Activated naive CD8-positive, alpha-beta T cell treated with anti-CD3 and anti-CD28 coated beads, Interleukin-2, amount 10 ng/mL, durations not matched to agents 7 days and 5 days (primary cell): ENCODE measurements around the gene GALNT12. TPM values are rescaled to one million over a fixed set of nuclear protein-coding genes. Genes with fewer than 3 reads are reported as not detected.

Experiments
- ATAC-seq: fragments of 150-1000 bp; cut with Tn5 transposase; one replicate; pipeline ENCODE4 v1.10.0; 2021; ENCODE audit warnings: low read depth, moderate library complexity
- POLR2A ChIA-PET: fragments of 350-600 bp; sonication (Branson Sonifier 250); formaldehyde crosslinking; loops from one replicate; lab custom pipeline; 2021; ENCODE audit warnings: antibody characterized with exemption; lab: Charles Lee
- DNase-seq: peaks from one replicate; pipeline ENCODE4 v3.0.0; 2021
- H3K27ac Mint-ChIP-seq: one replicate; pipeline ENCODE4 v1.8.0; 2022; ENCODE audit warnings: mild to moderate bottlenecking, mixed read lengths
- H3K27me3 Mint-ChIP-seq: one replicate; pipeline ENCODE4 v1.8.0; 2022; ENCODE audit warnings: mild to moderate bottlenecking, moderate library complexity, mixed read lengths
- H3K36me3 Mint-ChIP-seq: one replicate; pipeline ENCODE4 v1.8.0; 2021; ENCODE audit warnings: mild to moderate bottlenecking, mixed read lengths
- H3K4me1 Mint-ChIP-seq: one replicate; pipeline ENCODE4 v1.8.0; 2021; ENCODE audit warnings: mixed read lengths
- H3K4me3 Mint-ChIP-seq: one replicate; pipeline ENCODE4 v1.8.0; 2022; ENCODE audit warnings: mild to moderate bottlenecking, moderate library complexity, mixed read lengths
- H3K9me3 Mint-ChIP-seq: one replicate; pipeline ENCODE4 v1.8.0; 2021; ENCODE audit warnings: mixed read lengths
- total RNA-seq, 2 experiments: library from RNA; stranded (reverse); gene quantifications; one replicate each; pipeline ENCODE4 v1.2.3, GENCODE V29; 2021

GALNT12 gene
- total RNA-seq, 2 experiments from 2014 or later = 12.2 to 12.6 TPM

DNA sequence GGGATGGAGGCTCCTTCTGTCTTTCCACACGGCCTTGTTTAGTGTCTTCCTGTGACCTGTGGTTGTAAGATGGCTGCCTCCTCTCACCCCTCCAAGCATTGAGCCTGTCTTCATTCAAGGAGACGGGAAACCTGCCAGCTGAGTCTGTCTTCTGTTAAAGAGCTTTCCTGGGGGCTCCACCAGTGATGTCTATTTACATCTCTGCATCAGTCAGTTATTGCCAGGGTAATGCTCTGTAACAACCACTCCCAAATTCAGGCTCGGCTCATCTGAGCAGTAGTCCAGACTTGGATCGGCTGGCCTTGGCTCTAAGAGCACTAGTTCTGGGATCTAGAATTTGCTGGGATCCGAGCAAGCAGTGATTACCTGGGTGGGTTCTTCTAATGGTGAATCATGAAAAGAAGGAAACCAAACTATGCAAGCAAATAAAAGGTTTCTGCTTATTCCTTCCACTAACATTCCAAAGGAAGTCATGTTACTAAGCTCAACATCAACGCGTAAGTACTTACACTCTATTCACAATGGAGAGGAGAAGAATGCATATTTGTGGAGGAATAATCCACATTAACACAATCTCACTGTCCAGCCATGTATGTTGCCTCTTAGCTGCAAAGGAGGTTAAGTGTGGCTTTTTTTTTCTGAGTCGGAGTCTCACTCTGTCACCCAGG is 61.7 kb downstream of the GALNT12 start:
- Mint-ChIP-seq H3K27ac (no peak overlapping the region), H3K9me3 (no peaks in the 10 kb centered on the region), H3K4me1 (peaks cover 12% of the 10 kb centered on the region), H3K27me3 (peaks cover 21% of the 10 kb centered on the region), H3K4me3 (no peak overlapping the region), H3K36me3 (no peaks in the 10 kb centered on the region)
- ATAC-seq = no peak
- POLR2A ChIA-PET = no interaction called here
- DNase-seq = no peak

DNA sequence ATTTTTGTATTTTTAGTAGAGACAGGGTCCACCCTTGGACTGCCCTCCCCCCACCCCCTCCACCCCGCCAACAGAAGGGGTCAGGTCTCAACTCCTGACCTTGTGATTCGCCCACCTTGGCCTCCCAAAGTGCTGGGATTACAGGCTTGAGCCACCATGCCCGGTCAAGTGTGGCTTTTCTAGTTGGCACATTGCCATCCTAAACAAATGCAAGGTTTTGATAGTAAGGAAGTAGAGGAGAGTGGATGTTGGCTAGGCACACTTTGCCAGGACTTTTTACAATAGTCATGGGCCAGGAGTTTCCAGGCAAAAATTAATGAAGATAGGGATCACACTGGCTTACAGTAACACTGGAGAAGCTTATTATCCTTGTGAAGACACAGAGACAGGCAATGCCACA is 62.4 kb downstream of the GALNT12 start:
- Mint-ChIP-seq H3K9me3 (no peaks in the 10 kb centered on the region), H3K4me1 (peaks cover 12% of the 10 kb centered on the region), H3K27ac (no peak overlapping the region), H3K4me3 (no peak overlapping the region), H3K27me3 (peaks cover 19% of the 10 kb centered on the region), H3K36me3 (no peaks in the 10 kb centered on the region)
- DNase-seq (no peak), ATAC-seq (no peak)
- POLR2A ChIA-PET = no interaction called here

DNA sequence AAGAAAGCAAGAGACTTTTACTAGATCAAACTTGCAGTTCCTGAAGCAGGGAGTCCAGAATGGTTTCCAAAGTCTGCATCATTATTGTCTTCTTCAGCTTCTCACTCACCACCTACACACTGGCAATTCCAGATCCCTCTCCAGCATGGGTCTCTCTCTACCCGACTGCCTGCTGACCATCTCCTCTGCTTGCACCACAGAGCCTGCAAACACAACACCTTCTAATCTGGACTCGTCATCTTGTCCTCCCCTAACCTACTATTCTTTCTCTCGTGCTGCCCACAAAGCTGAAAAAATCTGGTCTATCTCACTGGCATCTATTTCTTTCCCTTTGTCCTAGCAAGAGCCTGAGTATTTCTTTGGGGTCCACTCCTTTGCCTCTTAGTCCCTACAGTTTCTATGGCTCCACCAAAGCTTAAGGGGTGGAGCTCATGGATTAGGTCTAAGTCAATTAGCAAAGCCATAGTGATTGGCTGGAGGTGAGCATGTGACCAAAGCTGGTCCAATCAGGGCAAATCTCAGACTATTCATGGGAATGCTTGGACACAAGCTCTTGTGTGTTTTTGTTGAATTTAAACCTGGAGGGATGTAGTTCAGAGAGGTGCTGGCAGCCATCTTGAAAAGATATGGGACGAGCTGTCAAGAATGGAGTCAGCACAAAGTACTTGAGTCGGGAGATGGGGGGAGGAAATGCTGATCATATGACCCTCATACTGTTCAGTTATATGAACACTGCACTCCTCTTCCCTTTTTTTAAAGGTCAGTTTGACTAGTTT is 63.5 kb downstream of the GALNT12 start:
- H3K36me3 Mint-ChIP-seq = no peaks in the 10 kb centered on the region
- DNase-seq = no peak
- H3K4me3 Mint-ChIP-seq = no peak overlapping the region
- H3K9me3 Mint-ChIP-seq = no peaks in the 10 kb centered on the region
- H3K4me1 Mint-ChIP-seq = peaks cover 12% of the 10 kb centered on the region
- H3K27me3 Mint-ChIP-seq = peaks cover 12% of the 10 kb centered on the region
- POLR2A ChIA-PET = no interaction called here
- ATAC-seq = no peak
- no peak overlapping the region for H3K27ac Mint-ChIP-seq

DNA sequence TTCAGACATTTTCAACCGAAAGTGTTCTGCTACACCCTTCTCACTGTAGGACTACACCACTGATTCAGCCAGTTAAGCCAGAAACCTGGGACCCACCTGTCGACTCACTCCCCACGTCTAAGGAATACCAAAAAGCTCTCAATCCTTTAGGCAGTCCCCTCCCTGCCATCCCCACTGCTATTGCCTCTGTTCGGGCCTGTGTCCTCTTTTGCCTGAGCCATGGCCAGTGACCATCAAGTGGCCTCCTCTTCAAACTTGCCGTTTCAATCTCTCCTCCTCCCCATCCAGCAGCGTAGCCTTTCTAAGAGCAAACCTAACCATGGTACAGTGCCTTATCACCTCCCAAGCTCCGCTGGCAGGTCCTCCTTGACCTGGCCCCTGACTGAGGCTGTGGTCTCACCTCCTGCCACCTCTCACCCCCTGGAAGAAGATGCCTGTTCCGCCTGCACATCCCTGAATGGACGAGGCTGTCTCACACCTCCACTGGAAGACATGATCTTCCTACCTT is 64.1 kb downstream of the GALNT12 start:
- Mint-ChIP-seq H3K4me1 (peaks cover 12% of the 10 kb centered on the region), H3K27ac (no peak overlapping the region), H3K27me3 (peaks cover 11% of the 10 kb centered on the region), H3K36me3 (no peaks in the 10 kb centered on the region), H3K4me3 (no peak overlapping the region), H3K9me3 (no peaks in the 10 kb centered on the region)
- ATAC-seq = no peak
- no peak for DNase-seq
- POLR2A ChIA-PET = no interaction called here

DNA sequence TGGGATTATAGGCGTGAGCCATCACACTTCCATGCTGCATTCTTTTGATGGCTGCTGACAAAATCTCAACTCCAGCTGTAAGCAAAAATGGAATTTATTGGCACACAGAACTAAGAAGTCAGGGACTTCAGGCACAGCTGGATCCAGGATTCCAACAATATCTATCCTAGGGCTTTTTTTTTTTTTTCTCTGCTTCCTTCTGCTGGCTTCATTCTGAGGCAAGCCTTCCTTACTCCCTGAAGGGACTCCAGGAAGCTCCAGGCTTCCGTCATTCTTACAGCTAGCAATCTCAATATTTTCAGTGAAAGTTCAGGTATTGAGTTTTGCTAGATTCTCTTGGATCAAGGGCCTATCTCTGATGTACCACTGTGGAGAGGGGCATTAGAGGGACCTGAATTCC is 66.1 kb downstream of the GALNT12 start:
- Mint-ChIP-seq H3K4me3 (no peak overlapping the region), H3K9me3 (no peaks in the 10 kb centered on the region), H3K36me3 (no peaks in the 10 kb centered on the region), H3K4me1 (no peaks in the 10 kb centered on the region), H3K27me3 (peaks cover 7% of the 10 kb centered on the region), H3K27ac (no peak overlapping the region)
- POLR2A ChIA-PET = no interaction called here
- no peak for DNase-seq
- ATAC-seq = no peak

DNA sequence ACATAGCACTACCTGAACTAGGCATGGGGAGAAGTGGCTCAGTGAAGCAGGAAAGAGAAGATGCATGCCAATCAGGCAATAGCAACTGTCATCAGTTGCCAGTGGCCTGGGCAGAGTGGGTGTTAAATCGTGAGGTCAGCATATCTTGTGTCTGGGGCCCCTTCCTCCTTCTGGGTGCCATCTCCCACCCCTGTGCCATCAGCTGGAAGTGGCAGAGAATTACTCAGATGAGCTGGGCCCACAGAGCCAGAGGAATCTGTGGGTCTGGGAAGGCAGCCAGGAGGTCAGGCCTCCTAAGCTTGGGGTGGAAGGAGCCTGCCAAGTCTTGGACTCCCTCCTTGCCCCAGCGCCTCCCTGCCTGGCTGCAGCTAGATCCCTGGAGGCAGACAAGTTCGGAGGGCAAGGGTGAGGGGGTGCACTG is 66.5 kb downstream of the GALNT12 start:
- POLR2A ChIA-PET = no interaction called here
- H3K27ac Mint-ChIP-seq = no peak overlapping the region
- ATAC-seq (no peak), DNase-seq (no peak)
- H3K4me1 Mint-ChIP-seq = no peaks in the 10 kb centered on the region
- H3K36me3 Mint-ChIP-seq = no peaks in the 10 kb centered on the region
- no peaks in the 10 kb centered on the region for H3K9me3 Mint-ChIP-seq
- peaks cover 7% of the 10 kb centered on the region for H3K27me3 Mint-ChIP-seq
- no peak overlapping the region for H3K4me3 Mint-ChIP-seq

DNA sequence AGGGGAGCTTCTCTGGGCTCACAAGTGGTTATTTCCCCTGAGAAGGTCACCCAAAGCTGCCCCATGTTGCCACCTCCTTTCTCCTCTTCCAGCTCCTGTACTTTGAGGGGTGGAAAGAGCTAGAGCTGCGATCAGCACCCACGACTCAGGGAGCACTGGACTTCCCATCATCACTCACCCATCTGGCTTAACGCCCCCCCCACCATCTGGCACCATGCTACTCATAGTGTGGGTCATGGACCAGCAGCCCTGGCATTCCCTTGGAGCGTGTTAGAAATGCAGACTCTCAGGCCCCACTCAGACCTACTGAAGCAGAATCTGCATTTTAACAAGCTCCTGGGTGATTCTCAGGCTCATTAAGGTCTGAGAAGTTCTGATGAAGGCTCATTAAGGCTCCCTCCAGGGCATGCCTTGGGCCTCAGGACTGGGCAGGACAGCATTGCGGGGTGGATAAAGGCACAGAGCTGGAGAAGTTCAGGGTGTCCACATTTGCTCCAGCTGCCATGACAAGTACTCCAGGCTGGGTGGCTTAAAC is 67.3 kb downstream of the GALNT12 start:
- Mint-ChIP-seq H3K9me3 (no peaks in the 10 kb centered on the region), H3K27me3 (peaks cover 7% of the 10 kb centered on the region), H3K4me3 (no peak overlapping the region), H3K4me1 (no peaks in the 10 kb centered on the region), H3K27ac (no peak overlapping the region), H3K36me3 (no peaks in the 10 kb centered on the region)
- POLR2A ChIA-PET = no interaction called here
- DNase-seq (no peak), ATAC-seq (no peak)

DNA sequence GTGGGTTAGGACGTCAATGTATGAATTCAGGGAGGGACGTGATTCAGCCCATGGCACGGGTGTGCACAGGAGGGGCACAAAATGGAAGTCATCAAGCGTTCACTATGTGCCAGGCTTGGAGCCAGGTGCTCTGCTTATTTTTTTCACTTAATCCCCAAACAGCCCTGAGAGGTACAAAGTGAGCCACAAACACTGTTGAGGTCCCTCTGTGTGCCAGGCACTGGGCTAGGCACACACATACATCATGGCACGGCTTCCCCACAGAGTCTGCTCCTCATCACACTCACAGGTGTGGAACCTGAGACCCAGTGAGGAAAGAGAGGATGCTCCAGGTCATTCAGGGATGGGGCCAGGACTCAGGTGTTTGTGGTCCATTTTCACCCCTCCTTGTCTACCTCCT is 68.1 kb downstream of the GALNT12 start:
- Mint-ChIP-seq H3K27me3 (peaks cover 7% of the 10 kb centered on the region), H3K4me3 (no peak overlapping the region), H3K27ac (no peak overlapping the region), H3K9me3 (no peaks in the 10 kb centered on the region), H3K36me3 (no peaks in the 10 kb centered on the region), H3K4me1 (no peaks in the 10 kb centered on the region)
- DNase-seq (no peak), ATAC-seq (no peak)
- POLR2A ChIA-PET = no interaction called here

DNA sequence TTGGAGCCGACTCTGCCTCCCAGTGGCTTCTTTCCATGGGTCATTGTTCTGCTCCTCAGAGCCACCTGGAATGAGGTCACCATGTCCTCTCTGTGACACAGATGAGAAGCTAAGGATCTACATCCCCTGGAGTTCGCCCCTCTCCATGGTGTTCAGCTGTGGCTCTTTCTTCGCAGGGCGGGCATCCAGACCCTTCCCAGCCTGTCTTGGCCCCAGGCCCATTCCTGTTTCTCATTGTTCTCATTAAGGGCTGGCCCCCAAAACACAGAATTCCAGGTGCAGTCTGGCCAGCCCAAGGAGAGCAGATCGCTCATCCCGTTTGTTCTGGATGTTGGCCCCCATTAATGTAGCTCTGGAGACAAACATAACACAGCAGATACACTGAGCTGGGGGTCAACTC is 69.8 kb downstream of the GALNT12 start:
- Mint-ChIP-seq H3K27me3 (peaks cover 15% of the 10 kb centered on the region), H3K4me3 (no peak overlapping the region), H3K27ac (no peak overlapping the region), H3K36me3 (no peaks in the 10 kb centered on the region), H3K4me1 (no peaks in the 10 kb centered on the region), H3K9me3 (no peaks in the 10 kb centered on the region)
- DNase-seq = no peak
- no peak for ATAC-seq
- POLR2A ChIA-PET = no interaction called here

DNA sequence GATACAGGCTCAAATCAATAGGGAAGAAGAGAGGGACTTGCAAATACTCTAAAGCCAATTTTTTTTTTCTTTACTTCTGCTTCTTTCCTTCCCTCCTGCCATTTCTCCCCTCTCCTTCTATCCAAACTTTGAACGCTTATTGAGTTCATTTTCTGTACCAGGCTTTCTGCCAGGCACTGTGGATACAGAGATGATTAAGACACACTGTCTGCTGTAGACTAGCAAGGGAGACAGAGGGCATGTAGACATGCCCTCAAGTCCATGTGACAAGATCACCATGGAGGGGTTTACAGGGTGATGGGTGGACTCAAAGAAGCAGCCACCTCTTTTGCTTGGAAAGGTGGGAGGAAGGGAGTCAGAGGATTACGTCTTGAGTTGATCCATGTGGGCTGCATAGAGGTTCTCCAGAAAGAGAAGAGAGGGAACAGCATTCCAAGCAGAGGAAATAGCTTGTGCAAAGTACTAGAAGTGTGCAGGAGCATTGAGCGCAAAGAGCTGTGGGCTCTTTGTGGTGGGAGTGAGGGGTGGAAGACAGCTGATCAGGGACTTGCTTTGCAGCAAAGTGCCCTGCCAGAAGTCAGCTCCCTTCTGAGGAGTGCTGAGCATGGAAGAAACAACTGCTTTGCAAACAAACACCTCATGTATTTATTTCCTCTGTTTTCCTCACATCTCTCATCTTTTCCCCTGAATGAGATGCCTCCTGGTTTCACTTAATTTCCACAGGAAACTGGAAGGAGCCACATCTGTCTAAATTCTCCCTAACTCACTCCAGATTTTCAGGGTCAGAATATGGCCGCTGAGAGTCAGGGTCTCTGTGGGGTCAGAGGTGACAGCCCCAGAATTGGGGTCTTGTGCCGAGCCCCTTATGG is 71.9 kb downstream of the GALNT12 start:
- Mint-ChIP-seq H3K9me3 (no peaks in the 10 kb centered on the region), H3K4me3 (no peak overlapping the region), H3K36me3 (no peaks in the 10 kb centered on the region), H3K27ac (no peak overlapping the region), H3K27me3 (peaks cover 22% of the 10 kb centered on the region), H3K4me1 (no peaks in the 10 kb centered on the region)
- POLR2A ChIA-PET = no interaction called here
- no peak for ATAC-seq
- no peak for DNase-seq

DNA sequence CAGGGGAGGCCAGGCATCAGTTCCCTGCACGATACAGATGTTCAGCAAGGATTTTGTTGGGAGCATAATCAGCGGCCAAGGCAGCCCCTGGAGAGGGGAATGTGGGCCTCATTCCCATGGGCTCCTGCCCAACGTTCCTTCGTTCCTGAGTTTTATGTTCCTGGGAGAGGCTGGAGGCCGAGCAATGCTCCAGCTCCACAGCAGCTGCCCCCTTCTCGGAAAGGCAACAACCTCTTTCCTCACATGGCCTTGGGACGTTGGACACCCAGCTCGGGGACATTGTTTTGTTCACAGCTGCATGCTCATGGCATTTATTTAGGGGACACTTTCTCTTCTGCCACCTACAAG is 72.5 kb downstream of the GALNT12 start:
- Mint-ChIP-seq H3K36me3 (no peaks in the 10 kb centered on the region), H3K27ac (no peak overlapping the region), H3K9me3 (no peaks in the 10 kb centered on the region), H3K27me3 (peaks cover 25% of the 10 kb centered on the region), H3K4me1 (no peaks in the 10 kb centered on the region), H3K4me3 (no peak overlapping the region)
- ATAC-seq (no peak), DNase-seq (no peak)
- POLR2A ChIA-PET = no interaction called here

DNA sequence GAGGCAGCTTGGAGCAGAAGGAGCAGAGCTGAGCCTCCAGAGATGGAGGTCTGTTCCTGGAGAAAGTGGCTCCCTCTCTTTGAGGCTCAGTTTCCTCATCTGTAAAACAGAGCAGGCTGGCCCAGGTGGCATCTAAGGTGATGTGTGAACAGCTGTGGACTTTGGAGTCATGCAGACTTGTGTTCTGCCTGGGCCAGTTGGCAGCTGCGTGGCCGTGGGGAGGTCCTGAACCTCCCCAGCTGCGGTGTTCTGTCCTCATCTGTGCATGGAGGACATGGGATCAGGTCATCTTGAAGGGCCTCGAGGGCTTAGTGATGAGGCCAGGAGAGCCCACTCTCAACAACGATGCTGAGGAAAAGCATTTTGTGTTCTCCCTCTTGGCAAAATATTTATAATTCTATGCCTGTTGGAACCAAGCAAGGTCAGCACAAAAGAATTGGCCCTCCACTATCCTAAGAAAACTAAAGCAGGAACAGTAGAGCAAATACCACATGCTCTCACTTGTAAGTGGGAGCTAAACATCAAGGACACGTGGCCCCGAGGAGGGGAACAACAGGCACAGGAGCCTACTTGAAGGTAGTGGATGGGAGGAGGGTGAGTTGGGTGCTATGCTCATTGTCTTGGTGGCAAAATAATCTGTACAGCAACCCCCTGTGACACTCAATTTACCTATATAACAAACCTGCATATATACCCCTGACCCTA is 73.0 kb downstream of the GALNT12 start:
- Mint-ChIP-seq H3K4me1 (no peaks in the 10 kb centered on the region), H3K27ac (no peak overlapping the region), H3K4me3 (no peak overlapping the region), H3K36me3 (no peaks in the 10 kb centered on the region), H3K27me3 (peaks cover 26% of the 10 kb centered on the region), H3K9me3 (no peaks in the 10 kb centered on the region)
- DNase-seq (no peak), ATAC-seq (no peak)
- POLR2A ChIA-PET = no interaction called here

DNA sequence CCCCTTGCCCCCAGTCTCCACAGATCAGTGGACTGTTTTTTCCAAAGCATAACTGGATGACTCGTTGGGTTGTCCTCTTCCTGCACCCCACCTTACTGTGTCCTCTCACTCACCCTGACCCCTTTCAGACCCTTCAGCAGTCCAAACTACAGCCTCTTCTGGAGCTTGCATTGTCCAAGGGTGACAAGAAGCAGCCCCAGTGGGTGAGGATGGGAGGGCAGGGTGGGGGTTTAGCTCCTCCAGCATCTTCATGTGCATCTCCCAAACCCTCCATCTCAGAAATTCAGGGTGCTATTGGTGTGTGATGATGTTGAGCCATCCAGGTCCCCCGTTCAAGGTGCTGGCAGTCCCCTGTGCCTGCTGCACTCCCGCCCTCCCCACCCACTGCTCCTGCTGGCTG is 73.9 kb downstream of the GALNT12 start:
- no peaks in the 10 kb centered on the region for H3K36me3 Mint-ChIP-seq
- H3K4me1 Mint-ChIP-seq = no peaks in the 10 kb centered on the region
- POLR2A ChIA-PET = no interaction called here
- no peak for ATAC-seq
- H3K27ac Mint-ChIP-seq = no peak overlapping the region
- H3K27me3 Mint-ChIP-seq = peaks cover 25% of the 10 kb centered on the region
- no peak overlapping the region for H3K4me3 Mint-ChIP-seq
- H3K9me3 Mint-ChIP-seq = no peaks in the 10 kb centered on the region
- no peak for DNase-seq
